H1 (cell line): ENCODE data around the gene COA3. TPM values are rescaled to one million over a fixed set of nuclear protein-coding genes. Genes with fewer than 3 reads are reported as not detected.

ENCODE experiments used
- BACH1 ChIP-seq: IDR thresholded peaks from 2 replicates; pipeline ENCODE4 v1.6.1; 2012; ENCODE audit warnings: low read length, improper control_type of control experiment
- CBX5 ChIP-seq: fragments of 300-800, 300-1000 bp; sonication (generic); IDR thresholded peaks from 2 replicates; pipeline ENCODE4 v1.7.1; 2016; ENCODE audit warnings: antibody characterized with exemption, low read length, low read depth
- CHD2 ChIP-seq: IDR thresholded peaks from 2 replicates; pipeline ENCODE4 v1.6.1; 2012; ENCODE audit warnings: low read length, improper control_type of control experiment
- EP300 ChIP-seq, 2 experiments: IDR thresholded peaks; 1 replicate in 1 of 2; 2 replicates in 1 of 2; pipeline ENCODE4 v1.6.1; 2011 to 2012; ENCODE audit warnings: low read depth in 2 of 2, low read length in 2 of 2, mild to moderate bottlenecking in 2 of 2, borderline replicate concordance in 1 of 2, inconsistent platforms in 1 of 2, moderate library complexity in 1 of 2
- EZH2 ChIP-seq: fragments of 200-600 bp; sonication (generic); IDR thresholded peaks from 2 replicates; pipeline ENCODE4 v1.7.1; 2012; ENCODE audit warnings: low read depth, mild to moderate bottlenecking, moderate library complexity, low read length, inconsistent platforms; ENCODE audit not compliant: severe bottlenecking
- FOSL1 ChIP-seq: IDR thresholded peaks from 2 replicates; pipeline ENCODE4 v1.6.1; 2011; ENCODE audit warnings: mild to moderate bottlenecking, low read depth, low read length, moderate library complexity; ENCODE audit not compliant: insufficient read depth
- GABPA ChIP-seq: IDR thresholded peaks from 2 replicates; pipeline ENCODE4 v1.6.1; 2011; ENCODE audit warnings: mild to moderate bottlenecking, low read length, moderate library complexity, borderline replicate concordance; ENCODE audit not compliant: insufficient read depth
- HDAC6 ChIP-seq: IDR thresholded peaks from one replicate; pipeline ENCODE4 v1.7.1; 2012; ENCODE audit warnings: low read depth, mild to moderate bottlenecking, inconsistent platforms, low read length, moderate library complexity
- JUN ChIP-seq: IDR thresholded peaks from 2 replicates; pipeline ENCODE4 v1.6.1; 2011; ENCODE audit warnings: low read depth, mild to moderate bottlenecking, improper control_type of control experiment, low read length
- POLR2AphosphoS5 ChIP-seq: IDR thresholded peaks from 2 replicates; pipeline ENCODE4 v1.6.1; 2011; ENCODE audit warnings: low read depth, low read length
- RBBP5 ChIP-seq: IDR thresholded peaks from 2 replicates; pipeline ENCODE4 v1.7.1; 2012; ENCODE audit warnings: low read depth, mild to moderate bottlenecking, inconsistent platforms, low read length, moderate library complexity, borderline replicate concordance
- SIN3A ChIP-seq, 2 experiments: IDR thresholded peaks in 1 of 2; conservative IDR thresholded peaks in 1 of 2; 2 replicates each; pipeline ENCODE4 v1.6.1; 2011 to 2012; ENCODE audit warnings: low read length in 2 of 2, improper control_type of control experiment in 1 of 2, low read depth in 1 of 2, mild to moderate bottlenecking in 1 of 2
- SIRT6 ChIP-seq: IDR thresholded peaks from one replicate; pipeline ENCODE4 v1.7.1; 2012; ENCODE audit warnings: low read length, inconsistent platforms
- SP2 ChIP-seq: IDR thresholded peaks from 2 replicates; pipeline ENCODE4 v1.6.1; 2012; ENCODE audit warnings: mild to moderate bottlenecking, low read length, inconsistent platforms
- TAF1 ChIP-seq: IDR thresholded peaks from 2 replicates; pipeline ENCODE4 v1.6.1; 2011; ENCODE audit warnings: mild to moderate bottlenecking, low read depth, low read length
- TCF12 ChIP-seq: IDR thresholded peaks from 2 replicates; pipeline ENCODE4 v1.6.1; 2011; ENCODE audit warnings: low read depth, mild to moderate bottlenecking, low read length
- TEAD4 ChIP-seq: IDR thresholded peaks from 2 replicates; pipeline ENCODE4 v1.6.1; 2012; ENCODE audit warnings: low read depth, low read length, inconsistent platforms, mixed read lengths
- ZNF274 ChIP-seq: IDR thresholded peaks from 2 replicates; pipeline ENCODE4 v1.7.0; 2012; ENCODE audit warnings: low read length, borderline replicate concordance; ENCODE audit errors: extremely low read depth
- polyA plus RNA-seq, 7 experiments: library from polyadenylated mRNA; depleted of rRNA in 3 of 7; stranded (reverse) in 5 of 7; unstranded in 2 of 7; fragments of >200 nt in 5 of 7; fragments of 200-250 nt in 2 of 7; gene quantifications; 1 replicate in 5 of 7; 2 replicates in 1 of 7; 4 replicates in 1 of 7; pipeline versions ENCODE4 v1.2.1 to v1.2.3, GENCODE V29; 2011 to 2013; ENCODE audit warnings: missing spikeins in 2 of 7, mixed read lengths in 2 of 7
- total RNA-seq: library from RNA; stranded (reverse); fragmentation: NEBNext Ultra II Directional; extraction: Animal tissue kit (Norgen Biotek cat#: 25700); gene quantifications from 2 replicates; pipeline ENCODE4 v1.2.1, GENCODE V29; 2021
- TF ChIP-seq, protein P1 (sequence below): IDR thresholded peaks from 2 replicates; pipeline ENCODE4 v1.6.1; 2011; ENCODE audit warnings: low read depth, mild to moderate bottlenecking, low read length; ENCODE audit not compliant: insufficient read depth
- TF ChIP-seq, protein P2 (sequence below): IDR thresholded peaks from 2 replicates; pipeline ENCODE4 v1.6.1; 2012; ENCODE audit warnings: inconsistent platforms
- TF ChIP-seq, protein P3 (sequence below): IDR thresholded peaks from 2 replicates; pipeline ENCODE4 v1.6.1; 2012; ENCODE audit warnings: inconsistent platforms

The COA3 gene
- total and polyA plus RNA-seq, 2 of the 8 experiments (the other 6 are each of a cell fraction or from before 2014, with no cell fraction given), result 68.4 to 143 TPM

DNA sequence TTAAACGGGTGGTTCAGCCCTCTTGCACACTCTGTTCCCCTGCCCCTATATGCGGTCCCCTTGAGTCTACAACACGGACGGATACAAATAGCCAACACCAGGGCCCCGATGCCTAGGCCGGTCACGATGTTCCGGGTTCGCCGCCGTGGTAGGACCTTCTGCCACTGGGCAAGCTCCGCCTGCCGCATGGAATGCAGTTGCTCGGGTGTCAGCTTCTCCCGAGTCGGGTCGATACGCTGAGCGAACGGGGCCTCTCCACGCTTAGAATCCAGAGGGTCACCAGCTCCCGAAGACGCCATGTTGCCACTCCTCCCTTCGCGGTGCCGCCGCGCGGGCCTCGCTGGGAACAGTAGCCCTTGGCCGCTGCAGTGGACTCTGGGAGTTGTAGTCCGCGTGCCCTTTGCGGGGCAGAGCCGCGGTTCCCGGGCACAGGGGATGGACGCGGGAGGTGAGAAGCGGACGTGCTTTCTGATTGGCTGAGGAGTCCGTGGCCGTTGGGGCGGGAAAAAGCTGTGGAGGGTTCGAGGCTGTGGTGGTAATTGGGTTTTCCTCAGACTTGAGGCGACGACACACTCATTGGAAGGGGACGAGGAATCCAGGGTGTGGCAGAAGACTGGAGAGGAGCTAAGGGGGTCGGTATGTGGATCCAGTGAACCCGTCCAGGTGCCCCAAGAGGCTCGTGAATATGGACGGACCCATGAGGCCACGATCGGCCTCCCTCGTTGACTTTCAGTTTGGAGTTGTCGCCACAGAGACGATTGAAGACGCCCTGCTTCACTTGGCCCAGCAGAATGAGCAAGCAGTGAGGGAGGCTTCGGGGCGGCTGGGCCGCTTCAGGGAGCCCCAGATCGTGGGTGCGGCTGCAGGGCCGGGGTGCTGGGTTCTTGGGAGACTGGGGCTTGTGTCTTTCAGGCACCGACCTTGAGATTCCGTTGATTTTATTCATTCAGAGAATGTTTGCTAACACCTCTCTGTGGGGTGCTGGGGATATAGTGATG lies at the start of gene COA3, which contains the start of gene CNTD1 (continued):
- TF ChIP-seq, protein P1, sequence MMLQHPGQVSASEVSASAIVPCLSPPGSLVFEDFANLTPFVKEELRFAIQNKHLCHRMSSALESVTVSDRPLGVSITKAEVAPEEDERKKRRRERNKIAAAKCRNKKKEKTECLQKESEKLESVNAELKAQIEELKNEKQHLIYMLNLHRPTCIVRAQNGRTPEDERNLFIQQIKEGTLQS, result no peak
- TF ChIP-seq TCF12, result no peak
- peak; percentile 65; the same call in 1 of the 2 replicates for TF ChIP-seq TAF1
- TF ChIP-seq CBX5, result no peak
- TF ChIP-seq JUN, result no peak
- peak; percentile 22; the same call in 1 of the 2 replicates for TF ChIP-seq TEAD4
- no peak for TF ChIP-seq ZNF274
- TF ChIP-seq, protein P2, sequence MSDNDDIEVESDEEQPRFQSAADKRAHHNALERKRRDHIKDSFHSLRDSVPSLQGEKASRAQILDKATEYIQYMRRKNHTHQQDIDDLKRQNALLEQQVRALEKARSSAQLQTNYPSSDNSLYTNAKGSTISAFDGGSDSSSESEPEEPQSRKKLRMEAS, result peak; percentile 99
- TF ChIP-seq SIN3A (conservative IDR thresholded peaks at IDR 0.05 in 1 of 2, IDR thresholded peaks at IDR 0.05 in 1 of 2; ENCODE audit: low read depth in 1 of 2, low read length in 2 of 2), result peak; percentile 46 to 84; a peak in 2 of 4 replicates
- no peak for TF ChIP-seq SP2
- no peak for TF ChIP-seq EZH2
- peak; percentile 82; the same call in 1 of the 2 replicates for TF ChIP-seq RBBP5
- no peak for TF ChIP-seq SIRT6
- TF ChIP-seq, protein P3, sequence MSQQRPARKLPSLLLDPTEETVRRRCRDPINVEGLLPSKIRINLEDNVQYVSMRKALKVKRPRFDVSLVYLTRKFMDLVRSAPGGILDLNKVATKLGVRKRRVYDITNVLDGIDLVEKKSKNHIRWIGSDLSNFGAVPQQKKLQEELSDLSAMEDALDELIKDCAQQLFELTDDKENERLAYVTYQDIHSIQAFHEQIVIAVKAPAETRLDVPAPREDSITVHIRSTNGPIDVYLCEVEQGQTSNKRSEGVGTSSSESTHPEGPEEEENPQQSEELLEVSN, result peak; percentile 100
- no peak for TF ChIP-seq FOSL1
- TF ChIP-seq HDAC6, result no peak
- TF ChIP-seq EP300 (IDR thresholded peaks at IDR 0.05; ENCODE audit: borderline replicate concordance in 1 of 2, low read depth in 2 of 2, low read length in 2 of 2), result no peak
- TF ChIP-seq BACH1, result 0 out of 2 replicates have a peak, but pooled peaks have one; percentile 51
- TF ChIP-seq POLR2AphosphoS5, result peak; percentile 70; the same call in 1 of the 2 replicates
- peak; percentile 61 for TF ChIP-seq CHD2
- TF ChIP-seq GABPA, result no peak
